Stimulated activated CD8-positive, alpha-beta memory T cell treated with anti-CD3 and anti-CD28 coated beads, Interleukin-7, amount 100 ng/mL, for 48 hours (primary cell): ENCODE measurements around the gene MCC.
"Not testable (repeated sequence)": the region's sequence is repeated elsewhere in the genome, so short reads cannot be mapped to it uniquely, and the experiment has no call there.

Experiments
- DNase-seq, 2 donors: peaks; one replicate each; pipeline ENCODE4 v3.0.0-alpha.2; 2020; ENCODE audit warnings: low read depth in 1 of 2; ENCODE audit errors: extremely low read depth in 1 of 2

MCC gene

DNA sequence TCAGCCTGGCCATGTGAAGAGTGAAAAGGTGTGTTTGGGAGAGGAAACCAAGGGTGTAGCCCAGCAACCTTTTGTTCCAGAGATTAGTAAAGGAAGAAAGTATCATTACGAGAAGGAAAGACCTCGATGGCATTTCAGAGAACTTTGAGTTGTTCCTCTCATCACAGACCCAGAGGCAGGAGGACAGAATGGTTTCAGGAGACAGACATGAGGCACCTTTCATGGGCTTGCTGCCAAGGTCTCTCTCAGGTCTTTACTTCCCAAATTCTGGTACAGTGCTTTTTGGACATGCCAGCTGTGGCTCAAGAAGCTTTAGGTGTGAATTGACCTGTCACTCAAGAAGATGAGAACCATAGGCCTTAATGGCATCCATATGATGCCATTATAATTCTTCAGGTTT lies 2.8 kb upstream of the MCC start:
- no peak for DNase-seq

DNA sequence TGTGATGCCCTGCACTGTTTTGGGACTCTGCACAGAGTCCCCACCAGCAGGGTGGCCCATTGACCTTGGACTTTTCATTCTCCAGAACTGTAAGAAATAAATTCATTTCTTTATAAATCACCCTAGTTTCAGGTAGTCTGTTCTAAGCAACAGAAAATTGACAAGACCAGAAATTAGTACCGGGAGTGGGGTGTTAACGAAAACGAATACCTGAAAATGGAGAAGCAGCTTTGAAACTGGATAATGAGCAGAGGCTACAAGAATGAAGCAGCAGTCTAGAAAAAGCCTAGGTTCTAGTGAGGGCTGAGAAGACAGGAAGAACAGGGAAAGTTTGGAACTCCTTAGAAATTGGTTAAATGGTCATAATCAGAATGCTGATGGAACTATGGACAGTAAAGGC lies 2.1 kb upstream of the MCC start:
- no peak for DNase-seq

DNA sequence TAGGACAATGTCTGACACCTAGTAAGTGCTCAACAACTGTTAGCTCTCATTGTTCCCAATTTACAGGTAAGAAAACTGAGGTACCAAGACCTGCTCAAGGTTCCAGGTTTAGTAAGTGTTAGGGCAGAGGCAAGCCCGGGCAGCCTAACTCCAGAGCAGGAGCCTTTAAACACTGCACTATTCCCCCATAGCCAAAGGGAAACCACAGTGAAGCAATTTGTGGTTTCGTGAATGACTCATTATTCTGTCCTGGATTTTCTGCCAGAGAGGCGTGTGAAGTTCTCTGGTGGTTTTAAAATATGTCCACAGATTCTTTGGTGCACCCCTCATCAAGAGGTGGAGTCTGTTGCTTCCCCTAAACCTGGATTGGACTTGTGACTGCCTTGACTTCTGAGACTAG lies 1.0 kb upstream of the MCC start:
- no peak for DNase-seq

DNA sequence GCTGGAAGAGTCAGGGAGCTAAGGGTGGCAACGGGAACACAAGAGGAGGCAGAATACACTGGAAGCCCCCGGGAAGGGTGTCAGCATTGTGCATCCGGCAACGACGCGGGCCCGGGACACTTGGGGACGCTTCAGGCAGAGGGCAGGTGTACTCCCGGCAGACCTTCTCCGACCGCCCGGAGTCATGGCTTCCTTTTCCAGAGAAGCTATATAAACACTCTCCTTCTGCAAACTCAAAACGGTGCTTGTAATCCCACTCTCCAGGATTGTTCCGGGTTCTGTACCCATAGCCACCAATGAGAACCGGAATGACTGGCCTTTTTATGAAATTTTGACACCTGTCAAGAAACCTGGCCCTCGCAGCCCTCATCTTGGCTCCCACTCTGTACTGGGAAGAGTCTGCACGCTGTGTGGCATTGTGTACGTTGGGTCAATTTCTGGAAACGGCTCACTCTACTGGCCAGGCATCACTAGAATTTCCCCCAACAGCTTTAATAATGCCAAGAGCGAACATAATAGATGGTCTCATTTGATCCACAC lies 462 bp upstream of the MCC start:
- DNase-seq: no peak

DNA sequence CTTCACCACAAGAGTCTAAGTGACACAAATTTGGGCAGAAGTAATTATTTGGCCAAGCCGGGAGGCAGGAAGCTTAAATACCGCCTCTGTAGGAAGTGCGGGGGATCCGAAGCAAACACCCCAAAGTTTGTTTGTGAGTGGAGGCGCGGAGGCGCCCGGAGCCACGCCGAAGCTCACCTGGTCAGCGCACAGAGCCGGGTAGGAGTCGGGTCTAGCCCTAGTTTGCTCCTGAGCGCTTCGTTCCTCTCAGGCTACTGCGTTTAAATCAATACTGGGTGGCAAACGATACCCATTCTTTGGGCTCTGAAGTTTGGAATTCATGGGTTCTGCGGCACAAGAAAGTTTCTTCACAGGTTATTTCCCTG lies 855 bp downstream of the MCC start:
- no peak for DNase-seq

DNA sequence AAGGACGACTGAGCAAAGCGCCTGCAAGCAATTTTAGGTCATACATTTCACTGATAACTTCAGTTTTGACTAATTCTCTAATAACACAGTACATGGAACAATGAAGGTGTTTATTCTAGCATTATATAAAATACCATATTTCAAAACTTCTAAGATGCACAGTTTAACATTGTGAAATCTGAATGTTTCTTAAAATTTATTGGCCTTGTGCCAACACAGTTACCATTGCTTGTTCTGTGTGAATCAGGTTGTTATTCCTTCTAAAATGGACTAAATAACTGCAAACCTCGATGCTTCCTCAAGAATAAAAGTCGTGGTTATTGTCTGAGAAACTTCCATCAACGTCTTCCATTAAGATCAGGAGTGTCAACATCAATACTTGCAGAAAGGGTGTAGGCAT lies 8.0 kb downstream of the MCC start:
- DNase-seq: no peak

DNA sequence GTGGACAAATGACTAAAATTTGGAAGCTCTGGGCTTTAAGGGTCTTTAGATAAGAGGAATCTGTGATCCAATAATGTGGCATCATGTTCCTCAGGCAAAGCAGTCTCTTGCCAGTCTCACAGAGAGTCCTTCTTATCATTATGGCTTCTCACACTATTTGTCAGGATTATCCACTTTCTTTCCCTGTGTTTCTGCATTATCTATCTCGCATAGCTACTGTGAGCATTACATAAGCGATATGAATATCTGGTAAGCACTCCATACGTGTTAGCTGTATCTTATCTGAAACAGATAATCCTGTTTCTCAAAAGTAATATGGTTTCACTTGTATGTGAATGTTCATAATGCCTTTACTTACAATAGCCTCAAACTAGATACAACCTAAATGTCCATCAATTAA lies 9.6 kb downstream of the MCC start:
- DNase-seq: no peak

DNA sequence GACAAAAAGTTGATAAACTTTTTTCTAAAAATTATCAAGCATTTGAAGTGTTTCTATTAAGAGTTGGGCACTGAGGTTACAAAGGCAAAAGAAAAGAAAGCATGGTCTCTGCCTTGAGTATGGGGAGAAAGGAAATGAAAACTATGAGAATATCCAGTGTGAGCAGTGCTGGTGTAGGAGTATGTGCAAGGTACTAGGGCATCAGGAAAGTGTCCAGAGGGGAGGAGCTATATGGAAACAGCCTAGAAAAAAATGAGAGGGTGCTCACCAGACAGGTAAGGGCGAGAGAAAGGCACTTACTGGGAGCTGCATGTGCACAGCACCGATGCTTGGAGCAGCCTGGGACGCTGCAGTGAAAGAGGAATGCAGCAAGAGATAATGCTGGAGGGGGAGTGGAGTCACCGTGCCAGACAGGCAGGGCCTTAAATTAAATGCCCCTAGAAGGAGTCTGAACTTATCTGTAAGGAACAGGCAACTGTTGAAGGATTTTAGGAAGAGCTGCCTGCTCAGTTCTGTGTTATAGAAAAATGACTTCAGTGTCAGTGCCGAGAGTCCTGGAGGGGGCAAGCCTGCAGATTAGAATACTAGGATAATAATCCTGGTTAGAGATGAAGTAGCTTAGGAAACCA lies 14.0 kb downstream of the MCC start:
- DNase-seq: no peak

DNA sequence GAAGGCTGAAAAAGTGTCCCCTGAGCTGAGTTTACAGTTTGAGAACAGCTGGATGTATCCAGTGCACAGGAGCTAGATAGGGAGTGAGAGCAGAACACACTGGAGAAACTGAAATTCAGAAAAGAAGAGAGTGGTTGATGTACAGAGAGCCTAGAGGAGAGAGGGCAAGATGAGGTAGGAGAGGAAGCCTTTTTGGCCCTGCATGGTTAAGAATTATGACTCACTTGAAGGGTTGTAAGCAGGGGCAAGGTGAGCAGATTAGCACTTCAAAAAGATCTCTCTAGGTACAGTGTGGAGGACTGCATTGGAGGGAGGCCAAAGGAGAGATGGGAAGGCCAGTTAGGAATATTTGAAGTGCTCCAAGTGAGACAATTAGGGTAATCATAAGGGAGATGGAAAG lies 25.2 kb downstream of the MCC start:
- no peak for DNase-seq

DNA sequence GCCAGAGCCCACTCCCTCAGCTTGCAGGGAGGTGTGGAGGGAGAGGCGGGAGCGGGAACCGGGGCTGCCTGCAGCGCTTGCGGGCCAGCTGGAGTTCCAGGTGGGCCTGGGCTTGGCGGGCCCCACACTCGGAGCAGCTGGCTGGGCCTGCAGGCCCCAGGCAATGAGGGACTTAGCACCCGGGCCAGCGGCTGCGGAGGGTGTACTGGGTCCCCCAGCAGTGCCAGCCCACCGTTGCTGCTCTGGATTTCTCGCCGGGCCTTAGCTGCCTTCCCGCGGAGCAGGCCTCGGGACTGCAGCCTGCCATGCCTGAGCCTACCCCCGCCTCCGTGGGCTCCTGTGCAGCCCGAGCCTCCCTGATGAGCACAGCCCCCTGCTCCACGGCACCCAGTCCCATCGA lies 31.1 kb downstream of the MCC start:
- DNase-seq: not testable (repeated sequence)

DNA sequence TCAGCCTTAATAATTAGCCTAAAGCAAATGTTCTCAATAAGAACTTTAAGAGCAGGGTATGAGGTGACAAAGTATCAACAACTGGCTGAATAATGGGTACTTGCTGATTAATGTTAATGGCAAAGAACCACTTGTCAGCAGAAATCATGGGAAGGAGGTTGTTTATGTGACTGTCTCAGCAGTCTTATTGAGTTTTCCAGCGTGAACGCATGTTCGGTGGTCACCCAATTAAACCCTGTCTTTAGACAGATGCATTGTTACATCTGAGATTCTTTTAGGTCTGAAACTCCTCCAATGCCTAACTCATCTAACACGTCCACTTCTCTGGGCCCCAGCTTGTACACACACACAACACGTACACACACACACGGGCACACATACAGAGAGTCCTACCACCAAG lies 35.3 kb downstream of the MCC start:
- DNase-seq: no peak

DNA sequence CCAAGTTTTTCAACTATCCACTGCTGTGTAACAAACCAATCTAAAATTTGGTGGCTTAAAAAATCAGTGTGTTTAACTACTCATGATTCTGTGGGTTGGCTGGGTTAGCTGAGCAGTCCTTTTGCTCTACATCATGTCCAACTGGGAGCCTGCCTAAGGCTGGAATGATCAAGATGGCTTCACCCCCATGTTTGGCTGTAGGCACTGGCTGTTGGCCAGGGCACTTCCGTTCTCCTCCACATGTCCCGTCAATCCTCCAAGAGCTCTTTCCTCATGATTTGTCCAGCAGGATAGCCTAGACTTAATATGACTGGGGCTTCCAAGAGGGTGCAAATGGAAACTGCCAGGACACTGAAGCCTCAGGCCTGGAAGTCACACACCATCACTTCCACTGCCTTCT lies 36.5 kb downstream of the MCC start:
- DNase-seq: no peak

DNA sequence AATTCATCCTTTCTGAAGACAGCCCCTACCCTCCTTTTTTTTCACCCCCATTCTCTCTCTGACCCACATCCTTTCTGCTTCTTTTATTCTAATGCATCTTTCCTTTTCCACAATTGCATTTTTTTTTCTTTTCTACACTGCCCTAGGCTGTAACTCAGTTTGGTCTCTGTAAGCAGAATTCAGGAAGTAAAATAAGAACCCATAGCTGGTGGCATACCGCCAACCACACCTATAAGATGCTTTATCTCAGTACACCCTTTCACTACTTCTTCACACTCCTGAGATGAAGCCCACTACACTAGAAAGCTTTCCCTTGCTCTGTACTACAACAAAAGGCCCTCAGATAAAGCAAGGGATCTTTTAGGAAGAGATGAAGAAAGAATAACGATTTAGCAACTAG lies 37.3 kb downstream of the MCC start:
- no peak for DNase-seq

DNA sequence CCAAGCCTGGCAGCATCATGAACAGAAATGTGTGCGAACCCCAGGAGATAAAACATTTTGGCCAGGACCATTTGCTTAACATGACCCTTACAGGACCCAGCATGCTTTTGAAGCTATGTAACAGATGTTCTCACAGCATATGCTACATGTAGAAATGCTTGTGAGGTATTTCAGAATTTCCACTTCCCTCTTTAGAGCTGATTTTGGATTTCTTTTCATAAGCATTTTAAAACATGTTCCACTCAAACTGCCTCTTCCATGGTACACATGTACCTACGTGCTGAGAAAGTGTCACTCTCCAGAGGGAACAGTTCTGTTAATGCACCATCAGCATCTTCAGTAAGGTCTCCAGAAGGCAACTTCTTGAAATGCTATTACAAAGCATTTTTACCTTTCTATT lies 37.8 kb downstream of the MCC start:
- DNase-seq: no peak

DNA sequence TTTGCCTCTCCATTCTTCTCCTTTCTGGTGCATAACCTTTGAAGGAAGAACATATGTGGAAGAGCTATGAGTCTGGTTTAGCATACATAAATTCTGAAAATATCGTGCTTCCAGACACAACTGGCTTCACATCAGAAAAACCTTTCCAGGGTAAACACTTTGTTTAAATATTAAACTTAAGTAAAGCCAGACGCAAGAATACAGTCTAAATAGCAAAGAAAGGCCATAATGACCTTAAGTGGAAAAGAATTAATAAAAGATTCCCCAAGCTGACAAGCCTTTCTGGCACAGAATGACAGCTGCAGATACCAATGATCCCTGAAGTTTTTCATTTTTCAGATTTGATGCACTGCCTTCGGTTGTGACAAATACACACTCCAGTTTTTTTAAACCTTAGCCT lies 40.0 kb downstream of the MCC start:
- DNase-seq: no peak

DNA sequence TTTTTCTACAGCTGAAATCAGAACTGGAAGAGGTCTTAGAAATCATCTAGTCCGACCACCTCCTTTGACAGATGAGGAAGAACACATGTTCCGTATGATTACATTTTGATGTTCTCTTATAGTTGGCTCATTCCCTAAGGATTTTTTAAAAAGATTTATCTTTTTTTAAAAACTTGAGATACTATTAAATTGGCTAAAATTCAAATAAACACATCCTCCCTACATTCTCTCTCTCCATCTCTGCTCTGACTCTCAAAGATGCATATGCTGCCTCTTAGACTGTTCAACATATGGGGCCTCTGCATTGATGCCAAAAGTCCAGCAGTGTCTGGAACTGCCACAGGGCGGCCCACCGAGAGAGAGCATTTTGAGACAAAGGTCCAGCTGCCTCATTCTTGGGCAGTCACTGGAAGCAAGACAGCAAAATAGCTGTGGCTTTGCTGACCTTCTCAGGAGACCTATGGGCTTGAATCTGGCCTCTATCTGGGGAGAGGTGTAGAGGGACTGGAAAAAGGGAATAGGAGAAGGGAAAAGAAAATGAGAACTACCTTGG lies 40.7 kb downstream of the MCC start:
- no peak for DNase-seq

DNA sequence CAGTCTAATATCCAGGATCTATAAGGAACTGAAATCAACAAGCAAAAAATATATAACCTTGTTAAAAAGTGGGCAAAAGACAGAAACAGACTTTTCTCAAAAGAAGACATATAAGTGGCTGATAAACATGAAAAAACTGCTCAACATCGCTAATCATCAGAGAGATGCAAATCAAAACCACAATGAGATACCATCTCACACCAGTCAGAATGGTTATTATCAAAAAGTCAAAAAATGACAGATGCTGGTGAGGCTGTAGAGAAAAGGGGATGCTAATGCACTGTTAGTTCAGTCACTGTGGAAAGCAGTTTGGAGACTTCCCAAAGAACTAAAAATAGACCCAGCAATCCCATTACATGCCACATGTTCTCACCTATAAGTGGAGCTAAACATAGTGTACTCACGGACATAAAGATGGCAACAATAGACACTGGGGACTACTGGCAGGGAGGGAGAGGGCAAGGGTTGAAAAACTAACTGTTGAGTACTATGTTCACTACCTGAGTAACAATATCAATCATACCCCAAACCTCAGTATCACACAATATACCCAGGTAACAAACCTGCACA lies 41.8 kb downstream of the MCC start:
- no peak for DNase-seq

DNA sequence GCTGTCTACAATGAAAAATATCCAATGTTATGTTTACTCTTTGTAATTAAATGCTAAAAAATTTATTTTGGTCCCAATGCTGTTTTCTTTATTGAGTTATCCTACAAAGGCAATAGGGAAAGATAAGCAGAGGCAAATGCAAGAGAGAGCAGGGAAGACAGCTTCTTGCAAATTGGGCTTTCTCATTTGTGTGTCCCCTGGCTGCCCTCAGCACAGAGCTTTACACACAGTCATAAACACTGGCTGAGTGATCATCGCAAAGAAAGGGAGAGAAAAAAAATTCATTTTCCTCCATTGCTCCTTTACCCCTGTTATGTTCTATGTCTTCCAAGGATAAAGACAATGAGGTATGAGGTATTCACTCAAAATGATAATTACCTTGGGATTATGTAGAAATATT lies 51.1 kb downstream of the MCC start:
- DNase-seq: no peak

DNA sequence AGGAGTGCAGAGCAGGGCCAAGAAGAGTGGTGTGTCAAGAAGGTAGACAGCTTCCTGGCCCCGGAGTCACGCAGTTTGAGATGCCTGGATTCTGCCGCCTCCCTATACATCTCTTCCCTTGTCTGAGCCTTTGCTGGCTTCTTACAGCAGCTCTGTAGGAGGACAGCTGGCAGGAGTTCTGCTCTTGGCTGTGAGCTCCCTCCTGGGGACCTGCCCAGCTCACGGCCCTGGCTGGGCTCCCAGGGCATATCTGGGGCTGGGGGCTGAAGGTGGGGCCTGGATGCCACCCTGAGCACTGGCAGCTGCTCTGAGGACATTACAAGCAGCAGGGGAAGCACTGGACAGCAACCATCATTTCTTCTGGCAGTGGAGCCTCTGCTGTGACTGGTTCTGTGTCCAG lies 52.7 kb downstream of the MCC start:
- no peak for DNase-seq

DNA sequence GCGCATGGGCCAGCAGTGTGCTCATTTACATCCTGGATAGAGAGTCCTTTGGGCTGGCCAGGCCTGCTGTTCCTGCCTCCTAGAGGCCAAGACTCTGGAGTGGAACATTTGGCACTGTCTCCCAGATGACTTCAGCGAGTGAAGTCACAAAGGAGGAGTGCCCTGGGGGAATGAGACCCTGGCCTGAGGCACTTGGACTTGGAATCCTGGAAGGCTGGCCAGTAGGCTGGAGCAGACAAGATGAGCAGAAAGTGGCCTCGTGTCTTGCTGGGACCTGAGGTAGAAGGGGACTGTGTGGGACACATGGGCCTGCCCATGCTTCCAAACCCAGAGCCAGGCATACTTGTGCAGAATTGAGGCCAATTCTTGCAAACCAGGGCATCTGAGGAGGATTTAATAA lies 53.4 kb downstream of the MCC start, which contains the start of gene TSSK1B:
Gene TSSK1B (minus strand): TSS at position 101 of the 400 bp plus-strand sequence. CDS start 150 bp downstream, outside the sequence.
- DNase-seq: no peak

DNA sequence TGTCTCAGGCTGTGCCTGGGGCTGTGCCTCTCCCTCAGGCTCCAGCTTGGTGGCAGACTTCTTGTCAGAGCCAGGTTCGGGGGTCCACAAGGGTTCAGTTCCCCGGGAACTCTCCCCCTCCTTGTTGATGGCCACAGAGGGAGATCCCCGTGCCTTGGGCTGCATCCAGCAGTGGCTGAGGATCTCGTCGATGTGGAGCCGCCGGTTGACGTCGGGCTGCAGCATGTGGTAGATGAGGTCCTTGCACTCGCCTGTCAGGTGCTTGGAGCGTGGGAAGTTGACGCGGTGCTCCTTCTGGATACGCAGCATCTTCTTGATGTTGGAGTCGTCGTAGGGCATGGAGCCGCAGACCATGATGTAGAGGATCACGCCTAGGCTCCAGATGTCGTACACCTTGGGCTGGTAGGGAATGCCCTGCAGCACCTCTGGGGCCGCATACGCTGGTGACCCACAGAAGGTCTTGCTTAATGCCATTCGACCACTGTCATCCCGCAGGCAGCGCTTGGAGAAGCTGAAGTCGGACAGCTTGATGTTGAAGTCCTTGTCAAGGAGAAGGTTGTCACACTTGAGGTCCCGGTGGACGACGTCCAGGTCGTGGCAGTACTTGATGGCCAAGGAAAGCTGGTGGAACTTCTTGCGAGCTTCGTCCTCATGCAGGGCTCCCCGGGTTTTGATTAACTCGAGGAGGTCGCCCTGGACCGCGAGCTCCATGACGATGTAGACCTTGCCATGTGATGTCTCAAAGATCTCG lies 54.2 kb downstream of the MCC start:
- no peak for DNase-seq

DNA sequence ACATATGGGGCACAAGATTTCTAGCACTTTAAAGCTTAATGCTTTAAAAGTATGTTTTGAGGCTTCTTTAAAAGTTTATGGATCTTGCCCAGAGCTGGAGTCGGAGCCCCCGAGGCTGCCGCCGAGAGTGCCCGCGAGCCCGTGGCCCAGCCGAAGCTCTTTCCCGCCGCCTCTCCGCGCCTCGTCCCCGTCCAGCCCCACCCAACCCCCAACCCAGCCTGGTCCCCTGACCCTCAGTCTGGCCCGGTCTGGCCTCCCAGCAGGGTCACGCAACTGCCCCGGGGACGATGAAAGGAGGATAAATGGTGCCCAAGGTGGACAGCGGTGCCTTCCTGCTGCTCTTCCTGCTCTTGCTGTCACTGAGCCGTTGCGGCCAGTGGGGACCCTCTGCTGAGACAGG lies 55.2 kb downstream of the MCC start:
- no peak for DNase-seq
